ENCODE measurements around the gene DDX31.

DDX31 gene

DNA sequence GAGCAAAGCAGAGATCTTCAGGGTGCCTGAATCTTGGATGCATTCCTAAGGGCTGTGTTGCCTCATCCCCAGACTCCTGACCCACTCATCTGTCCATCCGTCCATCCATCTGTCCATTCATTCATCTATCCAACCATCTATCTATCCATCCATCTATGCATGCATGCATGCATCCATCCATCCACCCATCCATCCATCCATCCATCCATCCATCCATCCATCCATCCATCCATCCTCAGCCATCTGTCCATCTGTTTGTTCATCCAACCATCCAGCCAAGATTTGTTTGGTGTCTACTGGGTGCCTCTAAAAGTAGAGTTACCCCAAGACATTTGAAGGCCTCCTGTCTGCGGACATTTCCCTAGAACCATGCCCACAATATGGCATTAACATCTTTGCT, 115.0 kb downstream of the DDX31 start:
- in situ Hi-C loops (cut with HindIII; ENCODE audit: low pct_unique_long_range_greater_than_20kb, low sequenced_read_pairs), result no loop called here
- no peak for DNase-seq (ENCODE audit: low read depth in 1 of 2, low spot score in 1 of 2)

DNA sequence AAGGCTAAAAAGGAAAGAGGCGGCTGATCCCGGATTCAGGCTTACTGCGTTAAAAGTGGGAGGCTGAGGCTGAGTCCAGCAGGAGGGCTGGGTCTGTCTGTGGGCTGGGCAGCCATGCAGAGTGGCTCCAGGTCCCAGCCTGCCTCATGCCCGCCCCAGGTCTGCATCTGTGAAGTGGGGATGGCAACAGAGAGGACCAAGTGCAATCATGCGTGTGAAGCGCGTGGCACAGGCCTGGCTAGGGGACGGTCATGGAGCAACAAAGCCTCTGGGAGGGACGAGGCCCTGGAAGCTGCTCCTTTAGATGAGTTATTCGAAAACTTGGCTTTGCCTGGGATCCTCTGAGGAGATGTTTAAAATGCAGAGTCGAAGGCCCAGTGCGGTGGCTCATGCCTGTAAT, 117.7 kb downstream of the DDX31 start:
- no peak for DNase-seq (ENCODE audit: low read depth in 1 of 2, low spot score in 1 of 2)
- no peak for TF ChIP-seq JUND (IDR thresholded peaks at IDR 0.05; ENCODE audit: low read depth)
- in situ Hi-C loops (cut with HindIII; ENCODE audit: low pct_unique_long_range_greater_than_20kb, low sequenced_read_pairs), result no loop called here

More for the DNA sequence above, 115.0 kb downstream of the DDX31 start:
- no peak for TF ChIP-seq JUND (IDR thresholded peaks at IDR 0.05; ENCODE audit: low read depth)

DNA sequence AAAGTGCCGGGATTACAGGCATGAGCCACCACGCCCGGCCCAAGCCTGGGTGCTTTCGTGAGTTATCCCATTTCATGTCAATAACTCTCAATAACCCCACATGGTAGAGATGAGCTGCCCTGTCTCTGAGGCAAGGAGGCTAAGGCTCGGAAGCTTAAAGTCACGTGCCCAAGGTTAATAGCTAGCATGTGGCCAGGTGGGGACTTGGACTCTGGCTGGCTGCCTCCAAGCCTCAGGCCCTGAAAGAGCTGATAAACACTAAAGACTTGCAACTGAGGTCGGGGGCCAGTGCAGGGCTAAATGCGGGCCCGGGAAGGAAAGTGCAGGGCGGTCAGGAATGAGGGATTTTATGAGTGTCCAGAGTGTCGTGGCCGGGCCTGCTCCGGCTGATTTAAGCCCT, 118.2 kb downstream of the DDX31 start:
- no peak for TF ChIP-seq JUND (IDR thresholded peaks at IDR 0.05; ENCODE audit: low read depth)
- in situ Hi-C loops (cut with HindIII; ENCODE audit: low pct_unique_long_range_greater_than_20kb, low sequenced_read_pairs), result no loop called here
- DNase-seq (ENCODE audit: low read depth in 1 of 2, low spot score in 1 of 2), result no peak

DNA sequence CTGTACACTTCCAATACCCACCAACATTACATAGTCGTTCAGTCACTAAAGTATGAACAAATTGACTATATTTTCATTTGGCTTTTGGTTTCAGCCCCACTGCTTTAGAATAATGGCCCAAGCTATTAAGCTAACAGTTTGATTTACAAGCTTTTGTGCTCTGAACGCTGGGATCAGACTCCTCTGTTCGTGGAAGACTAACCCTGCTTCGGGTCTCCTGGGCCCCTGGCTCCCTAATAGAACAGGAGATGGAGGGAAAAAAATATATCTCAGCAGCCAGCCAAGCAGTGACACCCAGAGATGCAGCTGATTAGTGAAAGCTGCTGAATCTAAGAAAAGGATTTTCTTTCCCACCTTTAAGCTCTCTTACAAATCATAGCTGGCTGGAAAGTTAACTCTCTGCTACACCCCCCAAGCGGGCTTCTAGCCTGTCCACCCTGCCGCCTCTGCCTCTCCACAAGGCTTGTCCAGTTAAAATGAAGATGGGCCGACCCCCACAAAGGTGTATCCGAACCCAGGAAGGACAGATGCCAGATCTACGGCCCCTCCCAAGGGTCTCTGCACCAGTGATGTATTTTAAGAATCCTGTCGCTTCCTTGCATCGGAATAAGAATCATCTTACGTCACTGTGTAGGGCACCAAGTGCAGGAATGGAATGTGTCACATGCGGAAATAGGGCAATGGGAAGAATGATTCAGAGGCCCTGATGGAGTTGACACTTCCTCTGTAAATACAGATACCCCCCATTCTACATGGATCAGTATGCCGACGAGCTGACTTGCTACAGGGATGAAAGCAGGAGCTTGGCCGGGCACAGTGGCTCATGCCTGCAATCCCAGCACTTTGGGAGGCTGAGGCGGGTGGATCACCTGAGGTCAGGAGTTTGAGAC, 120.8 kb downstream of the DDX31 start:
- in situ Hi-C loops (cut with HindIII; ENCODE audit: low pct_unique_long_range_greater_than_20kb, low sequenced_read_pairs), result no loop called here
- DNase-seq (ENCODE audit: low read depth in 1 of 2, low spot score in 1 of 2), result no peak

DNA sequence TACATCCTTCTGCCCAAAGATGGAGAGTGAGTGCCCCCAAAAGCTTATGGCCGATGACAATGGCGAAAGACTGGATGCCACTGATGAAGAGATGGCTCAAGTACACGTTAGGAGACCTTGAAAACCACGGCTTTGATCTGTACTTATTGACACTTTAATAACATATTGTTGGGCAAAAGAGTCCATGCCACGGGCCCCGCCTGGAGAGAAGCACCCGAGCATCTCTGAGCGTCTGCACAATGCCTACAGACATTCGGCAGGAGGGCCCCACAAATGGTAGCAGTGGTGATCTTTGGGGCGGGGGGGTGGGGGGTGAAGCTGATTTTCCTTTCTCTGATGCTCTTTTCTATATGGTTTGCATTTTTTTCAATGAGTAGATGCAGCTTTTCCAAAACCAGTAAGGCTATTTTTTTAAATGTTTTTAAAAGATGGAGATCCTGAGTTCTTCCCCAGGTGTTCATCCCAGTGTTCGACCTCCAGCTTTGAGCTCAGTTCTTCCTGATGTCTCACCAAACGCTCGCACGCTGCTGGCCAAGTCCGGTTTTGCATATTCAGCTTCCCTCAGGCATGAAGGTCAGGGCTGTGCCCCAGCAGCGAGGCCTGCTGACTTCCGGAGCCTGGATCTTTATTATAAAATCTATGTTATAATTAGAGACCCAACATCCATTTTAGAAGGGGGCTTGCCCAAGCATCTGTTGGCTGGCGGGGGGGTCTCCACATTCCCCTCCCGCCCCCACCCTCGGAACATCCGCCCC, 121.6 kb downstream of the DDX31 start:
- in situ Hi-C loops (cut with HindIII; ENCODE audit: low pct_unique_long_range_greater_than_20kb, low sequenced_read_pairs), result no loop called here
- DNase-seq (ENCODE audit: low read depth in 1 of 2, low spot score in 1 of 2), result no peak
- no peak for TF ChIP-seq JUND (IDR thresholded peaks at IDR 0.05; ENCODE audit: low read depth)

More for the DNA sequence above, 120.8 kb downstream of the DDX31 start:
- TF ChIP-seq JUND (IDR thresholded peaks at IDR 0.05; ENCODE audit: low read depth), result no peak

DNA sequence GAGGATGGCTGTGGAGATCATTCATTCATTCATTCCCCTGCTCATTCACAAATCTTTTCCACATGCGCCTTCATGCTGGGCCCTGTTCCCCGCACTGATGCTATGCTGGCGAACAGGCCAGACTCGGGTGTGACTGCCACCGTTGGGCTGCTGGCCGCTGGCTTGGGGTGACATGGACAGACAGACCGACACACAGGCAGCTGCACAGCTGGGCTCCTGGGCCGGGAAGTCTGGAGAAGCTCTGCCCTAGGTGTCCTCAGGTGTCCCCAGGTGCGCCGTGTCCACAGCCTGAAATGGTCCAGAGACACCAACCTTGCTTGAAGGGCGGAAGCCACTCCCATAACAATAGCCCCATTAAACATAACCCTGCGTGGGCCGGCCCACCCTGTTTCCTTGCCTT, 122.3 kb downstream of the DDX31 start:
- DNase-seq (ENCODE audit: low read depth in 1 of 2, low spot score in 1 of 2), result no peak
- TF ChIP-seq JUND (IDR thresholded peaks at IDR 0.05; ENCODE audit: low read depth), result no peak
- in situ Hi-C loops (cut with HindIII; ENCODE audit: low pct_unique_long_range_greater_than_20kb, low sequenced_read_pairs), result no loop called here

DNA sequence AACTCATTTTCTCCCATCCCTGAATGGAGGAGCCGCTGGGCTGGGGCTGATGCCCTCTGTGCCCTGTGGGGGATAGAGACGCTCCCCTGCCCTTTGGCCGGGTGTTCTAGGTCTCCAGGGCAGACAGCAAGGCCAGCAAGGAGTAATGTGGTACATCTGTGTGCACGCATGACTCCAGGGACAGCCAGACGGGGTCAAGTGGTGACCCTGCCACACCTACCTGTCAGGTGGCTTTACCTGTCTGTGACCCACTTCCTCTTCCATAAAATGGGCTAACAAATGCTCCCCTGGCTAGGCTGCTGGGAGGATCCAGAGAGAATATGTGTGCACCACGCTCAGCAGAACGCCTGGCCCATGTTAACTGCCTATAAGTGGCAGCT, 122.7 kb downstream of the DDX31 start:
- TF ChIP-seq JUND (IDR thresholded peaks at IDR 0.05; ENCODE audit: low read depth), result no peak
- in situ Hi-C loops (cut with HindIII; ENCODE audit: low pct_unique_long_range_greater_than_20kb, low sequenced_read_pairs), result no loop called here

DNA sequence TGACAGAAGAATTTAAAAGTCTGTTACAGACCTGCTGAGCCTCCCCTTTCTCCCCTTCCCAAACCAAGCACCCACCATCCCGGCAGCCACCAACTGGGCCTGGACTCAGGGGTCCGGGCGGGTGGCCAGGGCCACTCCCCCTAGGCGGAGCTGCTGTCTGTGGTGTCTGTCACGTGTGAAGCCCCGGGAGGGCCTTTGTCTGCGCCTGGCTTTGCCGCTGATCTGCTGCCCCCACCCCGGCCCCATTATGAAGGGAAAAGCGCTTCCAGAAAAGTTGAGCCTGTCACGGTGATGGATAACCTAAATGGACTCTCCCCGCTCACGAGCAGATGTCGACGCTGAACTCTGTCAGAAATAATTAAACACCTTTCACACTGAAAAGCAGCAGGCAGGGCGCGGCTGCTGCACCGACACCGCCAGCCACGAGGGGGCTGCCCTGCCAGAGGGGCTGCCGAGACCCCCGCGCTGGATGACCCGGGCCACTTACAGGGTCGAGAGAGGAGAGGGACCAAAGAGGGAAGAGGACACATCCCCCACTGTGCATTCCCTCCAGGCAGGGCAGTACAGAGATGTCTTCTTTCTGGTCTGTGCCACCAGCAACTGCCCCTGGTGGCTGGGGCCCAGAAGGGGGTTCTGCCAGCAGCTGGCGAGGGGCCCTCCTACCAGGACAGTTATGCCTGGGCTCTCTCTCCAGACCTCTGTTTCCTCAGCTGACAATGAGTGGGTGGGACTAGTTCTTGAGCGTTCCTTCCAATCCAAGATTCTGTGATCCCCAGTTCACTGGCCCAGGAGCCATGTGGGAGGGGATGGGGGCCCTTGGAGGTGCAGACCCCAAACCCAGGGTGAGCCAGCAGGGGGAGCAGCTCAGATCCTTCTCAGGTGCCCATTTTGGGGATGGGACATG, 123.4 kb downstream of the DDX31 start:
- TF ChIP-seq JUND (IDR thresholded peaks at IDR 0.05; ENCODE audit: low read depth), result no peak
- in situ Hi-C loops (cut with HindIII; ENCODE audit: low pct_unique_long_range_greater_than_20kb, low sequenced_read_pairs), result no loop called here
- no peak for DNase-seq (ENCODE audit: low read depth in 1 of 2, low spot score in 1 of 2)

More for the DNA sequence above, 122.7 kb downstream of the DDX31 start:
- no peak for DNase-seq (ENCODE audit: low read depth in 1 of 2, low spot score in 1 of 2)

DNA sequence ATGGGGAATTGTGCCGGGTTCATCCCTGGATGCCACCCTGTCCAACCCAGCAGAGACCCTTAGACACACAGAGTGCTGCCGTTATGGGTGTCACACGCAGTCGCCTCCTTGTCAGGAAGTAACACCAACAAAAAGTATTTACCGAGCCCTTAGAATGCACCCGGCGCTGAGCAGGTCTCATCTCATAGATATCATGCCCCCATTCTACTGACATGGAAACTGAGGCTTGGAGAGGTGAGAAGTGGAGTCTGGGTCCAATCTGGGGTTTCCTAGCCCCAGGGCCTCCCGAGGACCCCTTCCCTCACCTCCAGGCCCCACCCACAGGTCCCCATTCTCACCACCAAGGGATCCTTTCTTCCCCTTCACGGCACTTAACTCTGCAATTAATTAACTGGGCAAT, 124.2 kb downstream of the DDX31 start:
- TF ChIP-seq JUND (IDR thresholded peaks at IDR 0.05; ENCODE audit: low read depth), result no peak
- in situ Hi-C loops (cut with HindIII; ENCODE audit: low pct_unique_long_range_greater_than_20kb, low sequenced_read_pairs), result no loop called here

DNA sequence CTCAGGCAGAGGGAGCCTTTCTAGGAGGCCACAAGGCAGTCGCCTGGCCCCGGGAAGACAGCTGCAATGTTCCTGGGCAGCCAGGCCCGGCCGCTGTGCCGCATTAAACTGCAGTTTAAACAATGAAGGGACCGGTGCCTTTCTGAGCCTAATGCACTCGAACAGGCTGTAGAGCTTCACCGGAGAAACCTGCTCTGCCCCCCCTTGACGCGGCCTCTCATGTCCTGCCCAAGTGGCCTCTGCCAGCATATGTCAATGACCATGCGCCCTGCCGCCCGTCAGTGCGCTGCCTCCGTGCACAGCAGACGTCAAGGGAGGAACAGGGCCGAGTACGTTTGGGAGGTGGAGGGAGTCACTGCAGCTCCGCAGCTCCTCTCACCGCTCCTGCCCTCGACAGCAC, 125.8 kb downstream of the DDX31 start:
- in situ Hi-C loops (cut with HindIII; ENCODE audit: low pct_unique_long_range_greater_than_20kb, low sequenced_read_pairs), result no loop called here
- TF ChIP-seq JUND (IDR thresholded peaks at IDR 0.05; ENCODE audit: low read depth), result no peak
- DNase-seq (ENCODE audit: low read depth in 1 of 2, low spot score in 1 of 2), result no peak

More for the DNA sequence above, 124.2 kb downstream of the DDX31 start:
- no peak for DNase-seq (ENCODE audit: low read depth in 1 of 2, low spot score in 1 of 2)

DNA sequence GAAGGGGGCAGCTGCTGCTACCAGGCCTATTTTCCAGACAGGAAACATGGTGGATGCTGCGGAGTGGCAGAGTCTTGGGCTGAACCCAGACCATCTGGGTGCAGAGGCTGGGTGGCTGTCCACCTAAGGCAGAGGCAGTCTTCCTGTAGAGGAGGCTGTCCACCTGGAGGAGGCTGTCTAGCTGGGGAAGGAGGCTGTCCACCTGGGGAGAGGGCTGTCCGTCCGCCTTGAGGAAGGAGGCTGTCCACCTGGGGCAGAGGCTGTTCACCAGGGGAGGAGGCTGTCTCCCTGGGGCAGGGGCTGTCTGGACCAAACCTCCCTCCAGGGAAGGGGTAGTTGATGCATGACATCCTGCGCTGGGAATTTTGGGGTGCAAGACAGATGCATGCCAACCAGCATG, 126.5 kb downstream of the DDX31 start:
- DNase-seq (ENCODE audit: low read depth in 1 of 2, low spot score in 1 of 2), result no peak
- TF ChIP-seq JUND (IDR thresholded peaks at IDR 0.05; ENCODE audit: low read depth), result no peak
- in situ Hi-C loops (cut with HindIII; ENCODE audit: low pct_unique_long_range_greater_than_20kb, low sequenced_read_pairs), result no loop called here

Data from T47D (cell line).